Cardiac fibroblast (primary cell): ENCODE data around the gene DNLZ.

ENCODE experiments used
- DNase-seq, 2 donors: peaks; one replicate each; pipeline versions ENCODE4 v3.0.0 to v3.0.0-alpha.2; 2010; ENCODE audit warnings: low read depth in 2 of 2
- H3K4me3 ChIP-seq, 2 donors: replicated peaks in 1 of 2; 1 replicate in 1 of 2; 2 replicates in 1 of 2; pipeline ENCODE4 v1.5.1; 2011; ENCODE audit warnings: low read depth in 2 of 2, low read length in 2 of 2, mild to moderate bottlenecking in 2 of 2, moderate library complexity in 1 of 2
- TF ChIP-seq, protein P1 (sequence below): IDR thresholded peaks from one replicate; pipeline ENCODE4 v1.5.1; 2011; ENCODE audit warnings: low read depth, mild to moderate bottlenecking, low read length, inconsistent platforms

DNLZ gene

DNA sequence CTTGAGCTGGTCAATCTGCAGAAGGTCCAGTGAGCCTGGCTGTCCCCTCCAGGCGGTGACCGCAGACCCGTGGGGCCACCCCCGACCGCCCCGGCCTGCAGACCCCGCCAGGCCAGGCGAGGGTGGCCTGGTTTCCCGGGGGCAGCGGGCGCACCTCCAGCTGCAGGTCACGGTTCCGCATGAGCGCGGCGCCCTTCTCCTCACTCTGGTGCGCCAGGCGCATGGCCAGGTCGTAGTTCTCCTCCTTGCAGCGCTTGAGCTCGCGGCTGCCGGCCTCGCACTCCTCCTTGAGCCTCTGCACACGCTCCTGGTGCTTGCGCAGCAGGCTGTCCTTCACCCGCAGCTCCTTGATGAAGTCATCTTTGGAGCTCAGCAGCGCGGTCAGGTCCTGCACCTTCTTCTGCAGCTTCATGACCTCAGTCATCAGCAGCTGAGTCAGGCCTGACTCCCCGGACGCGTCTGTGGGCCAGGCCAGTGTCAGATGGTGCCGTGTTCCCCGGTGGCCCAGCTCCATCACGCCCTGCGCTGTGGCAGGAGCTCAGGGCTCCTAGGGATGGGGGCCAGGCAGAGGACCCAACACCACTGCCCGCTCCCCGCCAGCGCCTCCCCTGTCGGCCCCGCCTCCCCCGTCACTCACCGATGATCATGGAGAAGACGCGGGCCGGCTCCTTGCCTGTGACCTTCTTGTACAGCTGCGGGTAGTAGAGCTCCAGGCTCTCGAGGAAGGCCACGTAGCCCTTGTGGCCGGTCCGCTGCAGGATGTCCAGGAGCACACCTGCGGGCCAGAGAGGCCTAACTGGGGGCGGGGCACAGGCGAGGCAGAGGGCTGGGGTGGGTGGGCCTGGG lies 7.4 kb upstream of the DNLZ start:
- peak in 1 of 2 donors; percentile 53 for DNase-seq
- no peak overlapping the region for H3K4me3 ChIP-seq
- TF ChIP-seq, protein P1, sequence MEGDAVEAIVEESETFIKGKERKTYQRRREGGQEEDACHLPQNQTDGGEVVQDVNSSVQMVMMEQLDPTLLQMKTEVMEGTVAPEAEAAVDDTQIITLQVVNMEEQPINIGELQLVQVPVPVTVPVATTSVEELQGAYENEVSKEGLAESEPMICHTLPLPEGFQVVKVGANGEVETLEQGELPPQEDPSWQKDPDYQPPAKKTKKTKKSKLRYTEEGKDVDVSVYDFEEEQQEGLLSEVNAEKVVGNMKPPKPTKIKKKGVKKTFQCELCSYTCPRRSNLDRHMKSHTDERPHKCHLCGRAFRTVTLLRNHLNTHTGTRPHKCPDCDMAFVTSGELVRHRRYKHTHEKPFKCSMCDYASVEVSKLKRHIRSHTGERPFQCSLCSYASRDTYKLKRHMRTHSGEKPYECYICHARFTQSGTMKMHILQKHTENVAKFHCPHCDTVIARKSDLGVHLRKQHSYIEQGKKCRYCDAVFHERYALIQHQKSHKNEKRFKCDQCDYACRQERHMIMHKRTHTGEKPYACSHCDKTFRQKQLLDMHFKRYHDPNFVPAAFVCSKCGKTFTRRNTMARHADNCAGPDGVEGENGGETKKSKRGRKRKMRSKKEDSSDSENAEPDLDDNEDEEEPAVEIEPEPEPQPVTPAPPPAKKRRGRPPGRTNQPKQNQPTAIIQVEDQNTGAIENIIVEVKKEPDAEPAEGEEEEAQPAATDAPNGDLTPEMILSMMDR, result no peak

DNA sequence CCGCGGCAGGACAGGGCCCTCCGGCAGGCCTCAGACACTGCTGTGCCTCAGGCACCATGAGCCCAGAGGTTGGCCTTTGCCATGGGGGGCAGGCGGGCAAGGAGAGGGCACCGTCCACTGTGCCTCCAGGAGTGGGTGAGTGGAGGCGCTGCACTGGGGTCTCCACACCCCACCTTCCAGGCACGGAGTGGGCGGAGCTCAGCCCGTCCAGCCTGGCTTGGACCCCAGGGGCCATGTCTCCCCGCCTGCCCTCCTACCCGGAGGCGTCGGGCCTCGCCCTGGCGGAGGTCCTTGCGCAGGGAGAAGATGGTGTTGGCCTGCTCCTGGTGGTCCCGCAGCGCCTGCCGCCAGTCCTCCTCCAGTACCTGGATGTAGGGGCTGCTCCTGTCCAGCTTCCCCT lies 6.5 kb upstream of the DNLZ start:
- no peak for DNase-seq
- H3K4me3 ChIP-seq, result no peak overlapping the region

DNA sequence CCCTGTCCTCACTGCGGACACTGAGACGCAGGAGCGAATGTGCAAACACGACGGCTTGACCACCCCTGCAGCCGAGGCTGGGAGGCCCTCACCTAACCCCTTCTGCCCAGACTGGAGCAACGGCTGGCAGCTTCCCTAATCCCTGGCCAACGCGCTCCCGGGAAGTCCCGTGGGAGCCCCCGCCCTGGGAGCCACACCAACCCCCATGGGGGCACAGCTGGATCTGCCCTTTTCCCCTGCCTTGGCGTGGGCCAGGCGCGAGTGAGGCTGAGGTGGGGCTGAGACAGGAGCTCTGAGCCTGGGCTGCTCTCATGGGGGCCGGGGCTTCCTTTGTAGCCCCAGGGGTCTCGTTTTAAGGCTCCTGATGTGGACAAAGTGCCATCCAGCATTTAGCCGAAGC lies 4.6 kb upstream of the DNLZ start:
- H3K4me3 ChIP-seq, result no peak overlapping the region
- DNase-seq, result no peak
- TF ChIP-seq, protein P1, result no peak

More for the DNA sequence above, 6.5 kb upstream of the DNLZ start:
- TF ChIP-seq, protein P1, result no peak

DNA sequence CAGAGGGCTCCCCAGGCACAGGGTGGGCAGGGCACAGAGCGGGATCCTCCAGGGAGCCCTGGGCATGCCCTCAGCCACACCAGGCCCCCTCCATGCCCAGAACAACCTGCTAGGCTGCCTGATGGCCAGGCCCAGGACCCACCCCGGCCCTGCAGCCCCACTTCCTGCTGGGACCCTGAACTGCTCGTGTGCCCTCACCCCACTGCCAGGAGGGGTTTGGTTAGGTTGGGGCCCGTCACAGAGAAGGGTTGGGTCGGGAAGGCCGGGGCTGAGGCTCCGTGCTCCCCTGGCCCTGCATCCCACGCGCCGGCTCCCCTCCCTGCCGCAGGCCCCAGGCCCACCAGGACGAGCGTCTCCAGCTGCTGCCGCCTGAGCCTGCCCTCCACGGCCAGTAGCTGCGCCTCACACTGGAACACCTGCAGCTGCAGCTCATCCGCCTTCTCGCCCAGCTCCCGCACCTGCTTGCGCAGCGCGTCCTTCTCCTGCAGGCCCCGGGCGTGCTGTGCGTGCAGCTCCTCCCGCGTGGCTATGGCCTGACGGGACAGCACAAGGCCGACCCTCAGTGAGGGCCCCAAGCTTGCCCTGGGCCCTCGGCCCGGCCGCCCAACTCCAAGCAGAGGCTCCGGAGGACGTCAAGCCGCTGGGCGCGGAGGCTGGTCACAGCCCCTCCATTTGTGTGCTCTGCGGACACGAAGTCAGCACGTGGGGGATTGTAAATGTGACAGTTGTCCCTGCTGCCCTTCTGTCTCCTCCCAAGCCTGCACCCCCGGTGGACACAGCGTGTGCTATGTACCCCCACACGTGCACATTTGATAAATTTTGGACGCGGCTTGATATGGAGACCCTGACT lies 4.0 kb upstream of the DNLZ start:
- H3K4me3 ChIP-seq, result no peak overlapping the region
- TF ChIP-seq, protein P1, result no peak
- no peak for DNase-seq

DNA sequence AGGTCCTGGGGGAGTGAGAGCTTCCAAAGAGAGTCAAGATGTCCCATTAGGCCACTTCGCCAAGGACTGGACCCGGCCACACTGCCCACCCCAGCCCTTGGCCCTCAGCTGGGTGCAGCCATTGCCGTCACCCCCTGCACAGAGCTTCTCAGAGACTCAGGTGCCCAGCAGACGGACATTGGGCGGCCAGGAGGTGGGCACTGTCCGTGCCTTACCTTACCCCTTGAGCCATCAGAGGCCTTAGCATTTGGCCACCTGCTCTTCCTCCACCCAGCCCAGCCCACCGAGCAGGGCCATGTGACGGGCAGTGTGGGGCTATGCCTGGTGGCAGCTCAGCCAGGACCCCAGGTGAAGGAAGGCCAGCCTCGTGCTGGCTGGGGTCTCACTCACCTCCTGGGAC lies 3.3 kb upstream of the DNLZ start:
- TF ChIP-seq, protein P1, result no peak
- no peak for DNase-seq
- H3K4me3 ChIP-seq, result no peak overlapping the region

DNA sequence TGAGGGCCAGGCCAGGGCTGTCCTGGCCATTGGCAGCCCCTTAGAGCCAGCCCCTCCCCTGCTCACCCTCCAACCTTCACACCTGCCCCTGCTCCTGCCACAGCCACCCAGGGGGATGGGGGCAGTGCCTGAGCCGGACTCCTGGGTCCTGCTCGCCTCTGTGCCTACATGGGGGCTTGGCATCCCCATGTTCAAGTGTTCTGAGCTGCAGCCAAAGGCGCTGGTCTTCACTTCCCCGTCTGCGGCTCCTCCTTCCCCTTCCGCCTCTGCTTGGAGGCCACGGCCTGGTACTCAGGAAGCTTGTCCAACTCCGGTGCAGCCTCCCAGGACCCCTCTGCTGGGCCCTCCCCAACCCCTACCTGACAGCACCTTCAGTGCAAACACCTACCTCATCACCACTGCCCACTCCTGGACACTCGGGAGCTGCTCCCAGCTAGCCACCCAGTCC lies 2.3 kb upstream of the DNLZ start:
- DNase-seq, result no peak

More for the DNA sequence above, 2.3 kb upstream of the DNLZ start:
- H3K4me3 ChIP-seq, result no peak overlapping the region
- TF ChIP-seq, protein P1, result no peak
